SU-DHL-6 (cell line): ENCODE measurements around the gene GART.

ENCODE experiments used
- H2AFZ ChIP-seq: fragments of 200-600 bp; sonication (generic); 2 replicates; pipeline ENCODE4 v1.6.1; 2014; ENCODE audit warnings: low read depth, mild to moderate bottlenecking, moderate library complexity, mixed read lengths, antibody characterized with exemption, low read length; ENCODE audit not compliant: severe bottlenecking
- H3F3A ChIP-seq: fragments of 200-600 bp; shearing (Covaris generic); 2 replicates; pipeline ENCODE4 v1.6.0; 2016; ENCODE audit warnings: antibody characterized with exemption, mild to moderate bottlenecking; ENCODE audit not compliant: insufficient read depth
- H3K27ac ChIP-seq: fragments of 200-600 bp; sonication (generic); 2 replicates; pipeline ENCODE4 v1.5.1; 2016; ENCODE audit warnings: low read depth, mild to moderate bottlenecking, low read length, moderate library complexity, mixed read lengths
- H3K27me3 ChIP-seq: fragments of 200-600 bp; sonication (generic), shearing (Covaris generic); 2 replicates; pipeline ENCODE4 v1.6.0; 2014; ENCODE audit warnings: mild to moderate bottlenecking, low read length
- H3K36me3 ChIP-seq: fragments of 200-600 bp; sonication (generic); 2 replicates; pipeline ENCODE4 v1.6.1; 2014; ENCODE audit warnings: mild to moderate bottlenecking, low read length, mixed read lengths
- H3K4me2 ChIP-seq: fragments of 300-600, 200-600 bp; shearing (Covaris generic), sonication (generic); 2 replicates; pipeline ENCODE4 v1.6.0; 2014; ENCODE audit warnings: low read length, low read depth, mild to moderate bottlenecking; ENCODE audit not compliant: poor library complexity, severe bottlenecking
- H3K4me3 ChIP-seq: fragments of 200-600 bp; sonication (generic); 2 replicates; pipeline ENCODE4 v1.5.1; 2014; ENCODE audit warnings: antibody characterized with exemption, low read length, mild to moderate bottlenecking, mixed read lengths; ENCODE audit not compliant: insufficient read depth, poor library complexity, severe bottlenecking
- H3K79me2 ChIP-seq: fragments of 200-600 bp; sonication (generic); 2 replicates; pipeline ENCODE4 v1.6.1; 2014; ENCODE audit warnings: mild to moderate bottlenecking, low read length, moderate library complexity; ENCODE audit not compliant: insufficient read depth
- H3K9ac ChIP-seq: fragments of 200-600 bp; sonication (generic); 2 replicates; pipeline ENCODE4 v1.7.0; 2014; ENCODE audit warnings: mild to moderate bottlenecking, low read length
- H3K9me2 ChIP-seq: fragments of 200-600 bp; sonication (generic); replicated peaks from 2 replicates; pipeline ENCODE4 v1.6.1; 2014; ENCODE audit warnings: low read length; ENCODE audit not compliant: insufficient read depth
- H3K9me3 ChIP-seq: fragments of 200-600 bp; sonication (generic); 2 replicates; pipeline ENCODE4 v1.6.1; 2014; ENCODE audit warnings: low read length, mixed read lengths; ENCODE audit not compliant: insufficient read depth
- H4K20me1 ChIP-seq: fragments of 200-600 bp; sonication (generic); 2 replicates; pipeline ENCODE4 v1.6.1; 2014; ENCODE audit warnings: low read depth, mild to moderate bottlenecking, antibody characterized with exemption, low read length, moderate library complexity, mixed read lengths
- CTCF ChIP-seq: fragments of 200-600 bp; sonication (generic); IDR thresholded peaks from one replicate; pipeline ENCODE4 v1.5.1; 2017; ENCODE audit warnings: antibody characterized with exemption, mild to moderate bottlenecking, low read length, moderate library complexity; ENCODE audit not compliant: insufficient read depth, poor library complexity, severe bottlenecking
- EZH2phosphoT487 ChIP-seq: fragments of 200-600 bp; sonication (generic), shearing (Covaris generic); conservative IDR thresholded peaks from 2 replicates; pipeline ENCODE4 v1.6.1; 2018; ENCODE audit warnings: mild to moderate bottlenecking, antibody characterized with exemption, low read length, moderate library complexity, mixed read lengths

GART gene

DNA sequence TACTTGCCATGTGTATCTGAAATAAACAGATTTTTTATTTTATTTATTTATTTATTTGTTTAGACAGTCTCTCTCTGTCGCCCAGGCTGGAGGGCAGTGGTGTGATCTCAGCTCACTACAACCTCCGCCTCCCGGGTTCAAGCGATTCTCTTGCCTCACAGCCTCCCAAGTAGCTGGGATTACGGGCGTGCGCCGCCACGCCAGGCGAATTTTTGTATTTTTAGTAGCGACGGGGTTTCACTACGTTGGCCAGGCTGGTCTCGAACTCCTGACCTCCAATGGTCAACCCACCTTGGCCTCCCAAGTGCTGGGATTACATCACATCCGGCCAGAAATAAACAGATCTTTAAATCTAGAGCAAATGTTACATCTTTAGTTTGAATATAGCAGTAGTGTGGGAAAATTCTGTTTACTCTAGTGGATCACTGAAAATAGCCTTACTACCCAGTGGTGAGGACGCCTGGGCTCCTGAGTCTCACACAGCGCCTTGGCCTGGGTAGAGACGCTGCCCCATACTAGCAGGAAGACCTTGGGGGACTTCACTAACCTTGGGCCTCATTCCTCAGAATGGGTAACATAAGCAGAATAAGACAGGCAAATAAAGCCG is 709 bp downstream of the GART start:
- Histone ChIP-seq H3K27me3 (no peaks in the 10 kb centered on the region), H3K9ac (peak overlapping the region; percentile 78), H3K9me3 (no peaks in the 10 kb centered on the region), H4K20me1 (peaks cover 28% of the 10 kb centered on the region), H3F3A (peaks cover 30% of the 10 kb centered on the region), H3K27ac (peak overlapping the region; percentile 91), H3K4me2 (peak overlapping the region; percentile 73), H2AFZ (peak overlapping the region; percentile 3), H3K79me2 (peaks cover 86% of the 10 kb centered on the region), H3K4me3 (peak overlapping the region; percentile 78), H3K9me2 (no peaks in the 10 kb centered on the region), H3K36me3 (peaks cover 36% of the 10 kb centered on the region)
- TF ChIP-seq EZH2phosphoT487 (no peak), CTCF (no peak)

- Histone ChIP-seq H4K20me1 (peaks cover 23% of the 10 kb centered on the region), H3K9ac (peak overlapping the region; percentile 78), H3K4me2 (peak overlapping the region; percentile 73), H3K27me3 (no peaks in the 10 kb centered on the region), H3K9me3 (no peaks in the 10 kb centered on the region), H3K4me3 (peak overlapping the region; percentile 78), H3F3A (peaks cover 30% of the 10 kb centered on the region), H3K27ac (peak overlapping the region; percentile 91; the same call in 1 of the 2 replicates), H3K36me3 (peaks cover 31% of the 10 kb centered on the region), H2AFZ (no peak overlapping the region), H3K9me2 (no peaks in the 10 kb centered on the region), H3K79me2 (peaks cover 83% of the 10 kb centered on the region)
- TF ChIP-seq EZH2phosphoT487 = no peak
- no peak for TF ChIP-seq CTCF
Measured at GRCh38 chr21:33540711-33541104, 1.2 kb downstream of the GART start.

DNA sequence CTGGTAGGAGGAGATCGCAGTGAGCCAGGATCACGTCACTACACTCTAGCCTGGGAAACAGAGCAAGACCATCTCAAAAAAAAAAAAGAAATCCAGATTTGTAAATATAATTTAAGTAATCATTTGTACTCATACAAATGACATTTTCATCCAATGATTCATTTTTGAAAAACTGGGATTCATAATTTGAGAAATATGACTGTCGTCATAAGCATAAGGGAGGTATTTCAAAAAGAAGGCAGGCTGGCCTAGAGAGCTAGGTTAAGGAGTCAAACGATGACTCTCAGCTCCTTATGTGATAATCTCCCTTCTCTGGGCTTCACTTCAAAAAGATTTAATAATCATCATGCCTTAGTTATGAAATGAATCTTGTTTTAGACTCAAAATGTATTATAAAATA is 2.3 kb downstream of the GART start:
- no peaks in the 10 kb centered on the region for H3K9me2 ChIP-seq
- peaks cover 72% of the 10 kb centered on the region for H3K79me2 ChIP-seq
- H3K4me2 ChIP-seq = peak overlapping the region; percentile 73
- TF ChIP-seq CTCF (no peak), EZH2phosphoT487 (no peak)
- H2AFZ ChIP-seq = no peak overlapping the region
- H3K36me3 ChIP-seq = peaks cover 38% of the 10 kb centered on the region
- H4K20me1 ChIP-seq = peaks cover 12% of the 10 kb centered on the region
- H3K4me3 ChIP-seq = no peak overlapping the region
- H3K9me3 ChIP-seq = no peaks in the 10 kb centered on the region
- no peak overlapping the region for H3K27ac ChIP-seq
- peaks cover 30% of the 10 kb centered on the region for H3F3A ChIP-seq
- no peak overlapping the region for H3K9ac ChIP-seq
- H3K27me3 ChIP-seq = no peaks in the 10 kb centered on the region
